B cell (primary cell): Measurements from ENCODE around the gene TREML2.

Experiments
- EZH2 ChIP-seq: IDR thresholded peaks from 2 replicates; pipeline ENCODE4 v1.6.1; 2012; ENCODE audit warnings: borderline replicate concordance, low read depth, mild to moderate bottlenecking, moderate library complexity, low read length; ENCODE audit not compliant: insufficient read depth, poor library complexity, severe bottlenecking
- TF ChIP-seq, protein P1 (sequence below): fragments of 200-600 bp; IDR thresholded peaks from one replicate; pipeline ENCODE4 v1.8.0; 2022; ENCODE audit warnings: antibody characterized with exemption, mild to moderate bottlenecking

DNA sequence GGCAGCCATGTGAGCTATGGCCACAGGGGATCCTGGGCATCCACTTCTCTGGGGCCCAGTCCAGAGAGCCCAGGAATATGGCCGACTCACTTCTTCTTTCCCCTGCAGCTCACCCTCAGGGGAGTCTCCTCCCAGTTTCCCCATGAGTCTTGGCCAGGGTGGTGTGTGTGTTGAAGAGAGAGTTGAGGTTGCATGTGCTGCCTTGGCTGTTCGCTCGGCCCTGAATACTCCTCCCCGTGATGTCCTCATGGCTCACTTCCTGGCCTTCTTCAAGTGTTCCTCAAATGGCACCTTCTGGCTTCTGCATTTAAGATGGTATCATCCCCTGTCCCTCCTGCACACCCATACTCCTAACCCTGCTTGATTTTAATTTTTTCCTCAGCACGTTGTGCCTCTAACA, 43.6 kb downstream of the TREML2 start:
- TF ChIP-seq, protein P1, sequence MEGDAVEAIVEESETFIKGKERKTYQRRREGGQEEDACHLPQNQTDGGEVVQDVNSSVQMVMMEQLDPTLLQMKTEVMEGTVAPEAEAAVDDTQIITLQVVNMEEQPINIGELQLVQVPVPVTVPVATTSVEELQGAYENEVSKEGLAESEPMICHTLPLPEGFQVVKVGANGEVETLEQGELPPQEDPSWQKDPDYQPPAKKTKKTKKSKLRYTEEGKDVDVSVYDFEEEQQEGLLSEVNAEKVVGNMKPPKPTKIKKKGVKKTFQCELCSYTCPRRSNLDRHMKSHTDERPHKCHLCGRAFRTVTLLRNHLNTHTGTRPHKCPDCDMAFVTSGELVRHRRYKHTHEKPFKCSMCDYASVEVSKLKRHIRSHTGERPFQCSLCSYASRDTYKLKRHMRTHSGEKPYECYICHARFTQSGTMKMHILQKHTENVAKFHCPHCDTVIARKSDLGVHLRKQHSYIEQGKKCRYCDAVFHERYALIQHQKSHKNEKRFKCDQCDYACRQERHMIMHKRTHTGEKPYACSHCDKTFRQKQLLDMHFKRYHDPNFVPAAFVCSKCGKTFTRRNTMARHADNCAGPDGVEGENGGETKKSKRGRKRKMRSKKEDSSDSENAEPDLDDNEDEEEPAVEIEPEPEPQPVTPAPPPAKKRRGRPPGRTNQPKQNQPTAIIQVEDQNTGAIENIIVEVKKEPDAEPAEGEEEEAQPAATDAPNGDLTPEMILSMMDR, result no peak
- TF ChIP-seq EZH2, result no peak
